Aorta (tissue), 5 donors: ENCODE results near the gene LTB. TPM values are rescaled to one million over a fixed set of nuclear protein-coding genes. Genes with fewer than 3 reads are reported as not detected.

Source experiments
- ATAC-seq: fragments of 200-7000 bp; cut with Tn5 transposase; one replicate; pipeline ENCODE4 v1.9.1; 2022; ENCODE audit warnings: moderate library complexity; ENCODE audit not compliant: low FRiP score
- DNase-seq, 2 donors: peaks; one replicate each; pipeline ENCODE4 v3.0.0-alpha.2; 2020
- H3K27ac ChIP-seq, 2 donors: one replicate each; pipeline ENCODE4 v1.5.1; 2013; ENCODE audit warnings: low read length in 2 of 2, mild to moderate bottlenecking in 2 of 2, moderate library complexity in 2 of 2, control low read depth in 1 of 2, inconsistent platforms in 1 of 2, low read depth in 1 of 2
- H3K27me3 ChIP-seq, 2 donors: one replicate each; pipeline ENCODE4 v1.6.1; 2013; ENCODE audit warnings: control low read depth in 1 of 2, low read length in 1 of 2, mild to moderate bottlenecking in 1 of 2, moderate library complexity in 1 of 2; ENCODE audit not compliant: insufficient read depth in 2 of 2, control insufficient read depth in 1 of 2
- H3K36me3 ChIP-seq, 2 donors: one replicate each; pipeline ENCODE4 v1.6.1; 2013; ENCODE audit warnings: control low read depth in 1 of 2, low read length in 1 of 2, mild to moderate bottlenecking in 1 of 2; ENCODE audit not compliant: insufficient read depth in 2 of 2, control insufficient read depth in 1 of 2
- H3K4me1 ChIP-seq, 2 donors: one replicate each; pipeline ENCODE4 v1.6.1; 2013; ENCODE audit warnings: low read length in 2 of 2, control low read depth in 1 of 2, mild to moderate bottlenecking in 1 of 2, moderate library complexity in 1 of 2; ENCODE audit not compliant: insufficient read depth in 2 of 2, control insufficient read depth in 1 of 2
- H3K4me3 ChIP-seq, 2 donors: one replicate each; pipeline ENCODE4 v1.5.1; 2013; ENCODE audit warnings: low read length in 2 of 2, control low read depth in 1 of 2, mild to moderate bottlenecking in 1 of 2
- H3K9me3 ChIP-seq: one replicate; pipeline ENCODE4 v1.6.1; 2013; ENCODE audit warnings: mild to moderate bottlenecking, low read length; ENCODE audit not compliant: control insufficient read depth
- WGBS, 2 donors: extraction: QIAGEN DNeasy Blood & Tissue Kit; methylation state at CpG; one replicate each; pipeline ENCODE4 v1.1.7; 2013; 5-methylcytosine and 5-hydroxymethylcytosine counted together
- intact Hi-C, 2 donors: fragments of 100-400 bp; cut with DNase I; formaldehyde crosslinking; loops; one replicate each; pipeline versions ENCODE4 v1.14.2 to v1.15.0; 2022
- polyA plus RNA-seq, 2 donors: library from polyadenylated mRNA; stranded (reverse); fragments of 200-250 nt; gene quantifications; one replicate each; pipeline ENCODE4 v1.2.3, GENCODE V29; 2013
- total RNA-seq, 2 donors: library from RNA; stranded (reverse); fragmentation: NEBNext Ultra II Directional; extraction: Animal tissue kit (Norgen Biotek cat#: 25700); gene quantifications; one replicate each; pipeline ENCODE4 v1.2.1, GENCODE V29; 2021
- donor health status: healthy with polysubstance abuse.
- donor health status: Bipolar disorder and iron deficiency.
- donor health status: DM: no; HTN: no; CAD: no.
- donor health status: DM: no; HTN: no; CAD: no.
- donor health status: DM: yes; HTN: yes; CAD: no.

LTB gene
- total and polyA plus RNA-seq, 4 donors = 0.88 to 3.6 (median 2.0) TPM

GRCh38 chr6:31588871-31589650, 6.8 kb upstream of the LTB start:
- no peak overlapping the region for H3K27ac ChIP-seq
- H3K27me3 ChIP-seq = no peaks in the 10 kb centered on the region
- H3K36me3 ChIP-seq = no peaks in the 10 kb centered on the region
- H3K4me3 ChIP-seq = no peak overlapping the region
- WGBS, 2 donors = 48 to 57% methylated on average over 9 of the region's 9 CpGs
- H3K4me1 ChIP-seq = no peaks in the 10 kb centered on the region
- no peak for ATAC-seq
- intact Hi-C loops = no loop called here
- no peak for DNase-seq
- no peaks in the 10 kb centered on the region for H3K9me3 ChIP-seq

- no peaks in the 10 kb centered on the region for H3K9me3 ChIP-seq
- H3K27me3 ChIP-seq = no peaks in the 10 kb centered on the region
- 60 to 64% methylated on average over 12 of the region's 12 CpGs for WGBS, 2 donors
- H3K36me3 ChIP-seq = no peaks in the 10 kb centered on the region
- H3K4me3 ChIP-seq = no peak overlapping the region
- ATAC-seq = no peak
- no peaks in the 10 kb centered on the region for H3K4me1 ChIP-seq
- DNase-seq = no peak
- no peak overlapping the region for H3K27ac ChIP-seq
- intact Hi-C loops = no loop called here
Measured at GRCh38 chr6:31587791-31588777, 5.9 kb upstream of the LTB start.

GRCh38 chr6:31586599-31587281, 4.5 kb upstream of the LTB start:
- no peak overlapping the region for H3K4me3 ChIP-seq
- 58 to 67% methylated on average over 9 of the region's 9 CpGs for WGBS, 2 donors

GRCh38 chr6:31586008-31586407, 3.8 kb upstream of the LTB start, which contains the start of gene LST1:
Gene LST1, plus strand, starts transcription at chr6:31586277. Its CDS starts 1,023 bp downstream, at chr6:31587300.
- no peak for ATAC-seq
- H3K27me3 ChIP-seq = no peaks in the 10 kb centered on the region
- no peak within 1 kb of the TSS for H3K27ac ChIP-seq
- no peaks in the 10 kb centered on the region for H3K4me1 ChIP-seq
- no peaks in the 10 kb centered on the region for H3K9me3 ChIP-seq
- H3K4me3 ChIP-seq = no peak within 1 kb of the TSS
- intact Hi-C loops = no loop called here
- no peaks in the 10 kb centered on the region for H3K36me3 ChIP-seq
- 67 to 76% methylated on average over 1 of the region's 1 CpG for WGBS, 2 donors
- DNase-seq = no peak

More at GRCh38 chr6:31586599-31587281, 4.5 kb upstream of the LTB start:
- no peaks in the 10 kb centered on the region for H3K9me3 ChIP-seq
- no peak for DNase-seq
- intact Hi-C loops = no loop called here
- H3K27me3 ChIP-seq = no peaks in the 10 kb centered on the region
- peak; percentile 65 for ATAC-seq
- H3K36me3 ChIP-seq = no peaks in the 10 kb centered on the region
- no peak overlapping the region for H3K27ac ChIP-seq
- H3K4me1 ChIP-seq = no peaks in the 10 kb centered on the region

- no peaks in the 10 kb centered on the region for H3K27me3 ChIP-seq
- H3K4me1 ChIP-seq = no peaks in the 10 kb centered on the region
- H3K4me3 ChIP-seq = no peak overlapping the region
- no peak overlapping the region for H3K27ac ChIP-seq
- no peaks in the 10 kb centered on the region for H3K36me3 ChIP-seq
- intact Hi-C loops = no loop called here
- H3K9me3 ChIP-seq = no peaks in the 10 kb centered on the region
- ATAC-seq (no peak), DNase-seq (no peak)
- WGBS, 2 donors = 64 to 69% methylated on average over 2 of the region's 2 CpGs
Measured at GRCh38 chr6:31585491-31585890, 3.3 kb upstream of the LTB start.

GRCh38 chr6:31581434-31582229, 592 bp downstream of the LTB start:
- Histone ChIP-seq H3K27ac (peak overlapping the region in 1 of 2 donors; percentile 7), H3K4me3 (peak overlapping the region; percentile 20 to 32), H3K27me3 (no peaks in the 10 kb centered on the region), H3K4me1 (no peaks in the 10 kb centered on the region), H3K9me3 (no peaks in the 10 kb centered on the region), H3K36me3 (no peaks in the 10 kb centered on the region)
- ATAC-seq = peak; percentile 4
- DNase-seq = peak in 1 of 2 donors; percentile 77
- WGBS, 2 donors = 28% methylated on average over 21 of the region's 21 CpGs
- intact Hi-C loops = loop anchor here (2.0 kb wide), 2 partner anchors 17 to 35 kb away; partner anchors contain the start of genes ATP6V1G2 (in 2 of the 2) and NFKBIL1 (in 2 of the 2)

- H3K4me1 ChIP-seq = no peaks in the 10 kb centered on the region
- intact Hi-C loops = loop anchor here (2.0 kb wide), 2 partner anchors 18 to 34 kb away; partner anchors contain the start of genes ATP6V1G2 (in 2 of the 2) and NFKBIL1 (in 2 of the 2)
- 1% methylated on average over 62 of the region's 62 CpGs for WGBS, 2 donors
Measured at GRCh38 chr6:31580807-31581433, 1.3 kb downstream of the LTB start.

More at GRCh38 chr6:31580807-31581433, 1.3 kb downstream of the LTB start:
- DNase-seq = peak; percentile 92 to 97
- ATAC-seq = peak; percentile 96
- Histone ChIP-seq H3K27me3 (no peaks in the 10 kb centered on the region), H3K9me3 (no peaks in the 10 kb centered on the region), H3K27ac (peak overlapping the region in 1 of 2 donors; percentile 7), H3K4me3 (peak overlapping the region; percentile 20 to 32), H3K36me3 (no peaks in the 10 kb centered on the region)
